CD8-positive, alpha-beta memory T cell (primary cell): ENCODE measurements around the gene SET. TPM values are rescaled to one million over a fixed set of nuclear protein-coding genes. Genes with fewer than 3 reads are reported as not detected.
A peak's percentile ranks its signal among the peaks of the same experiment; 100 is the strongest.
"Not testable (repeated sequence)": the region's sequence is repeated elsewhere in the genome, so short reads cannot be mapped to it uniquely, and the experiment has no call there.

ENCODE experiments used
- CTCF ChIA-PET: fragments of 350-600 bp; sonication (Branson Sonifier 250); formaldehyde crosslinking; loops from one replicate; lab custom pipeline; 2021; ENCODE audit warnings: antibody characterized with exemption; lab: Charles Lee
- POLR2A ChIA-PET: fragments of 350-600 bp; sonication (Branson Sonifier 250); formaldehyde crosslinking; loops from one replicate; lab custom pipeline; 2021; ENCODE audit warnings: antibody characterized with exemption; lab: Charles Lee
- DNase-seq, 5 donors: peaks; one replicate each; pipeline versions ENCODE4 v3.0.0 to v3.0.0-alpha.2; 2020 to 2022; ENCODE audit warnings: mixed read lengths in 1 of 5
- H3K27ac ChIP-seq: one replicate; pipeline ENCODE4 v1.7.0; 2013; ENCODE audit warnings: low read depth, mild to moderate bottlenecking, low read length, moderate library complexity
- H3K27me3 ChIP-seq: 2 replicates; pipeline ENCODE4 v1.7.0; 2013; ENCODE audit warnings: low read length, mild to moderate bottlenecking; ENCODE audit not compliant: insufficient read depth, poor library complexity, severe bottlenecking
- H3K36me3 ChIP-seq: 2 replicates; pipeline ENCODE4 v1.7.0; 2013; ENCODE audit warnings: mild to moderate bottlenecking, low read length, moderate library complexity; ENCODE audit not compliant: insufficient read depth
- H3K4me1 ChIP-seq: 2 replicates; pipeline ENCODE4 v1.7.0; 2013; ENCODE audit warnings: mild to moderate bottlenecking, low read length, moderate library complexity; ENCODE audit not compliant: insufficient read depth
- H3K4me3 ChIP-seq: 2 replicates; pipeline ENCODE4 v1.7.0; 2013; ENCODE audit warnings: mild to moderate bottlenecking, low read length
- H3K9me3 ChIP-seq: 2 replicates; pipeline ENCODE4 v1.7.0; 2013; ENCODE audit warnings: mild to moderate bottlenecking, low read length
- H3K27ac Mint-ChIP-seq, 8 donors: one replicate each; pipeline ENCODE4 v1.8.0; 2020 to 2021; ENCODE audit warnings: mixed read lengths in 8 of 8, mild to moderate bottlenecking in 6 of 8, inconsistent platforms in 3 of 8, moderate library complexity in 3 of 8
- H3K27me3 Mint-ChIP-seq, 2 donors: one replicate each; pipeline ENCODE4 v1.8.0; 2020 to 2021; ENCODE audit warnings: mixed read lengths in 2 of 2, mild to moderate bottlenecking in 1 of 2, moderate library complexity in 1 of 2
- H3K36me3 Mint-ChIP-seq, 3 donors: one replicate each; pipeline ENCODE4 v1.8.0; 2020 to 2021; ENCODE audit warnings: mixed read lengths in 3 of 3, inconsistent platforms in 1 of 3, mild to moderate bottlenecking in 1 of 3
- H3K4me1 Mint-ChIP-seq, 3 donors: one replicate each; pipeline ENCODE4 v1.8.0; 2020 to 2021; ENCODE audit warnings: mixed read lengths in 3 of 3, inconsistent platforms in 1 of 3, mild to moderate bottlenecking in 1 of 3
- H3K4me3 Mint-ChIP-seq, 7 donors: one replicate each; pipeline ENCODE4 v1.8.0; 2020 to 2021; ENCODE audit warnings: mixed read lengths in 7 of 7, mild to moderate bottlenecking in 6 of 7, moderate library complexity in 4 of 7, inconsistent platforms in 2 of 7
- H3K9me3 Mint-ChIP-seq, 5 donors: one replicate each; pipeline ENCODE4 v1.8.0; 2020 to 2022; ENCODE audit warnings: mixed read lengths in 5 of 5, mild to moderate bottlenecking in 3 of 5, moderate library complexity in 2 of 5, inconsistent platforms in 1 of 5
- polyA plus RNA-seq: library from polyadenylated mRNA; unstranded; fragments of 300-500 nt; fragmentation: Illumina TruSeq; gene quantifications from one replicate; pipeline ENCODE4 v1.2.3, GENCODE V29; 2021
- total RNA-seq, 2 experiments: library from RNA; stranded (reverse); gene quantifications; one replicate each; pipeline ENCODE4 v1.2.3, GENCODE V29; 2021

The SET gene
- total and polyA plus RNA-seq, 3 experiments from 2014 or later = 229 to 1,027 (median 939) TPM

GRCh38 chr9:128699096-128699795, 10.2 kb downstream of the SET start:
- CTCF ChIA-PET, H3K4me3 ChIP-seq, H3K9me3 ChIP-seq, H3K27me3 Mint-ChIP-seq, H3K36me3 ChIP-seq, H3K27ac ChIP-seq, H3K4me1 ChIP-seq, H3K27me3 ChIP-seq, POLR2A ChIA-PET, H3K27ac Mint-ChIP-seq, H3K9me3 Mint-ChIP-seq: not testable (repeated sequence)
- Mint-ChIP-seq H3K36me3 (peaks cover 0 to 27% (median 0%) of the 10 kb centered on the region in 3 donors), H3K4me3 (peak overlapping the region in 1 of 7 donors; percentile 36), H3K4me1 (peaks cover 7 to 17% (median 9%) of the 10 kb centered on the region in 3 donors)
- peak in 1 of 5 donors; percentile 43 for DNase-seq

GRCh38 chr9:128701227-128701854, 12.3 kb downstream of the SET start:
- H3K4me1 ChIP-seq = peaks cover 7% of the 10 kb centered on the region

GRCh38 chr9:128702445-128702948, 13.5 kb downstream of the SET start, which contains the start of gene PKN3:
Gene PKN3, plus strand, starts transcription at chr9:128702503. Its CDS starts 413 bp downstream, at chr9:128702916.
- peak within 1 kb of the TSS; percentile 46 to 79 (median 72) for H3K27ac Mint-ChIP-seq
- ChIA-PET CTCF (interaction anchor here (0.7 to 1.6 kb wide), 17 partner anchors 10 to 278 kb away, joined by 3 to 22 read pairs (median 3); partner anchors contain the start of gene ZDHHC12), POLR2A (interaction anchor here (0.7 to 1.0 kb wide), 3 partner anchors 10 to 13 kb away, joined by 3 to 7 read pairs (median 3); partner anchors contain the start of gene SET)
- H3K4me1 Mint-ChIP-seq = peaks cover 7 to 17% (median 9%) of the 10 kb centered on the region in 3 donors
- no peaks in the 10 kb centered on the region for H3K9me3 Mint-ChIP-seq
- Histone ChIP-seq H3K4me1 (peaks cover 7% of the 10 kb centered on the region), H3K4me3 (peak within 1 kb of the TSS; percentile 53), H3K27me3 (no peaks in the 10 kb centered on the region), H3K36me3 (no peaks in the 10 kb centered on the region), H3K27ac (peak within 1 kb of the TSS; percentile 57), H3K9me3 (no peaks in the 10 kb centered on the region)
- peak within 1 kb of the TSS; percentile 84 to 92 (median 87) for H3K4me3 Mint-ChIP-seq
- peaks cover 0 to 1% of the 10 kb centered on the region in 2 donors for H3K27me3 Mint-ChIP-seq
- DNase-seq = peak; percentile 79 to 87 (median 81)
- peaks cover 0 to 1% (median 0%) of the 10 kb centered on the region in 3 donors for H3K36me3 Mint-ChIP-seq

More at GRCh38 chr9:128701227-128701854, 12.3 kb downstream of the SET start:
- no peak overlapping the region for H3K27ac ChIP-seq
- peaks cover 0 to 8% (median 0%) of the 10 kb centered on the region in 3 donors for H3K36me3 Mint-ChIP-seq
- peak overlapping the region in 6 of 7 donors; percentile 16 to 92 (median 60) for H3K4me3 Mint-ChIP-seq
- no peaks in the 10 kb centered on the region for H3K9me3 ChIP-seq
- H3K27me3 Mint-ChIP-seq = peaks cover 0 to 1% of the 10 kb centered on the region in 2 donors
- no peak overlapping the region for H3K4me3 ChIP-seq
- peaks cover 7 to 17% (median 9%) of the 10 kb centered on the region in 3 donors for H3K4me1 Mint-ChIP-seq
- H3K27ac Mint-ChIP-seq = peak overlapping the region in 5 of 8 donors; percentile 46 to 74 (median 68)
- POLR2A ChIA-PET = interaction anchor here (0.6 to 0.9 kb wide), 2 partner anchors 12 to 78 kb away, joined by 3 to 6 read pairs; partner anchors contain the start of gene SET
- no peaks in the 10 kb centered on the region for H3K9me3 Mint-ChIP-seq
- CTCF ChIA-PET = interaction anchor here (0.9 to 1.6 kb wide), 6 partner anchors 9 to 70 kb away, joined by 3 to 22 read pairs (median 4); partner anchors contain the start of gene ZDHHC12
- no peaks in the 10 kb centered on the region for H3K27me3 ChIP-seq
- peak in 1 of 5 donors; percentile 12 for DNase-seq
- H3K36me3 ChIP-seq = no peaks in the 10 kb centered on the region

- Histone ChIP-seq H3K9me3 (no peaks in the 10 kb centered on the region), H3K27ac (peak overlapping the region; percentile 57), H3K27me3 (no peaks in the 10 kb centered on the region), H3K36me3 (no peaks in the 10 kb centered on the region), H3K4me1 (peaks cover 7% of the 10 kb centered on the region), H3K4me3 (peak overlapping the region; percentile 53)
- ChIA-PET POLR2A (interaction anchor here (0.6 kb wide), 1 partner anchor 15 kb away, joined by 3 read pairs; no protein-coding TSS in a partner anchor), CTCF (interaction anchor here (1.1 kb wide), 1 partner anchor 29 kb away, joined by 3 read pairs; no protein-coding TSS in a partner anchor)
- H3K4me1 Mint-ChIP-seq = peaks cover 7 to 17% (median 9%) of the 10 kb centered on the region in 3 donors
- H3K4me3 Mint-ChIP-seq = peak overlapping the region; percentile 73 to 92 (median 80)
- peaks cover 0 to 1% (median 0%) of the 10 kb centered on the region in 3 donors for H3K36me3 Mint-ChIP-seq
- H3K27me3 Mint-ChIP-seq = peaks cover 0 to 1% of the 10 kb centered on the region in 2 donors
- peak in 1 of 5 donors; percentile 56 for DNase-seq
- H3K27ac Mint-ChIP-seq = peak overlapping the region in 5 of 8 donors; percentile 15 to 70 (median 43)
- no peaks in the 10 kb centered on the region for H3K9me3 Mint-ChIP-seq
These were observed 14.1 kb downstream of the SET start for GRCh38 chr9:128702949-128703615.

GRCh38 chr9:128703616-128704355, 14.8 kb downstream of the SET start:
- Mint-ChIP-seq H3K27ac (peak overlapping the region in 6 of 8 donors; percentile 10 to 83 (median 56)), H3K9me3 (no peaks in the 10 kb centered on the region), H3K4me3 (peak overlapping the region; percentile 73 to 92 (median 80)), H3K36me3 (peaks cover 0 to 1% (median 0%) of the 10 kb centered on the region in 3 donors), H3K27me3 (peaks cover 0 to 1% of the 10 kb centered on the region in 2 donors), H3K4me1 (peaks cover 7 to 17% (median 9%) of the 10 kb centered on the region in 3 donors)
- Histone ChIP-seq H3K4me3 (peak overlapping the region; percentile 53), H3K27ac (peak overlapping the region; percentile 57), H3K27me3 (no peaks in the 10 kb centered on the region), H3K4me1 (peaks cover 7% of the 10 kb centered on the region), H3K36me3 (no peaks in the 10 kb centered on the region), H3K9me3 (no peaks in the 10 kb centered on the region)
- ChIA-PET POLR2A (interaction anchor here (0.6 kb wide), 1 partner anchor 14 kb away, joined by 3 read pairs; no protein-coding TSS in a partner anchor), CTCF (interaction anchor here (1.1 kb wide), 1 partner anchor 30 kb away, joined by 3 read pairs; no protein-coding TSS in a partner anchor)
- peak in 1 of 5 donors; percentile 49 for DNase-seq

GRCh38 chr9:128704356-128704670, 15.3 kb downstream of the SET start:
- Histone ChIP-seq H3K27me3 (no peaks in the 10 kb centered on the region), H3K27ac (no peak overlapping the region), H3K36me3 (no peaks in the 10 kb centered on the region), H3K4me3 (no peak overlapping the region), H3K4me1 (peaks cover 7% of the 10 kb centered on the region), H3K9me3 (no peaks in the 10 kb centered on the region)
- peak in 1 of 5 donors; percentile 42 for DNase-seq
- Mint-ChIP-seq H3K27me3 (peaks cover 0 to 1% of the 10 kb centered on the region in 2 donors), H3K4me3 (peak overlapping the region in 5 of 7 donors; percentile 53 to 87 (median 69)), H3K9me3 (no peaks in the 10 kb centered on the region), H3K36me3 (peaks cover 0 to 1% (median 0%) of the 10 kb centered on the region in 3 donors), H3K4me1 (peaks cover 7 to 17% (median 9%) of the 10 kb centered on the region in 3 donors), H3K27ac (peak overlapping the region in 4 of 8 donors; percentile 10 to 83 (median 31))
- ChIA-PET POLR2A (no interaction called here), CTCF (interaction anchor here (0.6 to 1.1 kb wide), 2 partner anchors 30 to 107 kb away, joined by 3 read pairs; no protein-coding TSS in a partner anchor)
